Lung microvascular endothelial cell (primary cell): ENCODE results near the gene ST3GAL5. TPM values are rescaled to one million over a fixed set of nuclear protein-coding genes. Genes with fewer than 3 reads are reported as not detected.

Experiments used
- DNase-seq, 2 donors: peaks; one replicate each; pipeline versions ENCODE4 v3.0.0 to v3.0.0-alpha.2; 2010; ENCODE audit warnings: low read depth in 2 of 2
- total RNA-seq: library from RNA; depleted of rRNA; stranded (reverse); fragments of >200 nt; gene quantifications from 2 replicates; pipeline ENCODE4 v1.2.1, GENCODE V29; 2014

Gene ST3GAL5
- total RNA-seq, 1 donor from 2014 or later, result 2.2 TPM

GRCh38 chr2:85866165-85866659 is 22.6 kb downstream of the ST3GAL5 start:
- no peak for DNase-seq

- DNase-seq, result no peak
These were observed 23.1 kb downstream of the ST3GAL5 start for GRCh38 chr2:85865539-85866164.

GRCh38 chr2:85864654-85865053 is 24.1 kb downstream of the ST3GAL5 start:
- no peak for DNase-seq

- DNase-seq, result no peak
These were observed 26.4 kb downstream of the ST3GAL5 start for GRCh38 chr2:85862426-85862825.

GRCh38 chr2:85861650-85862049 is 27.1 kb downstream of the ST3GAL5 start:
- DNase-seq, result no peak

GRCh38 chr2:85861180-85861579 is 27.6 kb downstream of the ST3GAL5 start:
- DNase-seq, result peak; percentile 66 to 72

- DNase-seq, result peak in 1 of 2 donors; percentile 29
These were observed 29.9 kb downstream of the ST3GAL5 start for GRCh38 chr2:85858841-85859240.

GRCh38 chr2:85854897-85855296 is 33.9 kb downstream of the ST3GAL5 start:
- DNase-seq, result no peak

GRCh38 chr2:85854166-85854509 is 34.7 kb downstream of the ST3GAL5 start:
- DNase-seq, result peak; percentile 4 to 13

GRCh38 chr2:85853499-85854165 is 35.2 kb downstream of the ST3GAL5 start:
- DNase-seq, result peak; percentile 37 to 60

- DNase-seq, result no peak
These were observed 35.8 kb downstream of the ST3GAL5 start for GRCh38 chr2:85852937-85853498.

GRCh38 chr2:85852152-85852840 is 36.5 kb downstream of the ST3GAL5 start:
- no peak for DNase-seq

GRCh38 chr2:85851253-85852151 is 37.3 kb downstream of the ST3GAL5 start:
- no peak for DNase-seq

- DNase-seq, result no peak
These were observed 38.3 kb downstream of the ST3GAL5 start for GRCh38 chr2:85850451-85850850.

GRCh38 chr2:85847051-85847588 is 41.7 kb downstream of the ST3GAL5 start:
- DNase-seq, result no peak

- DNase-seq, result no peak
These were observed 42.4 kb downstream of the ST3GAL5 start for GRCh38 chr2:85846411-85846810.

- DNase-seq, result no peak
These were observed 44.3 kb downstream of the ST3GAL5 start for GRCh38 chr2:85844486-85844885.

- DNase-seq, result no peak
These were observed 45.2 kb downstream of the ST3GAL5 start for GRCh38 chr2:85843543-85843942.

GRCh38 chr2:85840091-85840490 is 48.7 kb downstream of the ST3GAL5 start:
- no peak for DNase-seq

- DNase-seq, result no peak
These were observed 49.3 kb downstream of the ST3GAL5 start for GRCh38 chr2:85839461-85839860.

- no peak for DNase-seq
These were observed 50.1 kb downstream of the ST3GAL5 start for GRCh38 chr2:85838641-85839040.
